ENCODE results near the gene ARGLU1.

Gene ARGLU1

DNA sequence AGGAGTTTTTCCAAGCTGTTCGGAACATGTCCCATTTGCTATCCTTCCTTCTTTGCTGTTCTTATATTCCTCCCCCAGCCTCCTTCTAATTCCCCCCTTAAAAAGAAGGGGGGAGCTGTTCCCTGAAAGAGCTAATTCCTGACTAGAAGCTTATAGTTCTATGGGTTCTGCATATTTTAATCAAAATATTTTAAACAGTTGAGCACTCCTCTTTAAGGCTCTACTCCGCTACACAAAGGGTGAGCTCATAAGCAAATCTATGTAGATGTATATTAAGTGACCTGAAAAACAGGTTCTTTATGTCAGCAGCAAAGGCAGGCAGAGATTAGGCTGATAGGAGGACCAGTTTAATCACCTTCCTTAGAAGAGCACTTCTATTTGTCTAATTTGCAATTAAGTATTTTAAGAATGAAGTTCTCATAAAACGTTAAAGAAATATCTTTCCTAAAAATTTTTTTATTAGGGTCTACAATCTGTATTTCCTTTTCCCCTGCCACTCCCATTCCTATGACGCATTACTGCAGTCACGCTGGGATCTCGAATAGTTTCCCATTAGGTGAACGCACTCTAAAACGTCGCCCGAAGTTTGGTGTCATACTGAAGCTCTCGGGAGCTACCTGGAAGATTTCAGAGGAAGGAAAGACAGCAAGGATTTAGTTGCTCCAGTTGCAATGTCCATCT is 37.6 kb downstream of the ARGLU1 start:
- Mint-ChIP-seq H3K4me1 (ENCODE audit: low read depth) (peaks cover 18% of the 10 kb centered on the region), H3K27ac (no peak overlapping the region), H3K36me3 (ENCODE audit: low read depth) (no peaks in the 10 kb centered on the region), H3K27me3 (peaks cover 74% of the 10 kb centered on the region), H3K9me3 (no peaks in the 10 kb centered on the region), H3K4me3 (no peak overlapping the region)
- DNase-seq = no peak

DNA sequence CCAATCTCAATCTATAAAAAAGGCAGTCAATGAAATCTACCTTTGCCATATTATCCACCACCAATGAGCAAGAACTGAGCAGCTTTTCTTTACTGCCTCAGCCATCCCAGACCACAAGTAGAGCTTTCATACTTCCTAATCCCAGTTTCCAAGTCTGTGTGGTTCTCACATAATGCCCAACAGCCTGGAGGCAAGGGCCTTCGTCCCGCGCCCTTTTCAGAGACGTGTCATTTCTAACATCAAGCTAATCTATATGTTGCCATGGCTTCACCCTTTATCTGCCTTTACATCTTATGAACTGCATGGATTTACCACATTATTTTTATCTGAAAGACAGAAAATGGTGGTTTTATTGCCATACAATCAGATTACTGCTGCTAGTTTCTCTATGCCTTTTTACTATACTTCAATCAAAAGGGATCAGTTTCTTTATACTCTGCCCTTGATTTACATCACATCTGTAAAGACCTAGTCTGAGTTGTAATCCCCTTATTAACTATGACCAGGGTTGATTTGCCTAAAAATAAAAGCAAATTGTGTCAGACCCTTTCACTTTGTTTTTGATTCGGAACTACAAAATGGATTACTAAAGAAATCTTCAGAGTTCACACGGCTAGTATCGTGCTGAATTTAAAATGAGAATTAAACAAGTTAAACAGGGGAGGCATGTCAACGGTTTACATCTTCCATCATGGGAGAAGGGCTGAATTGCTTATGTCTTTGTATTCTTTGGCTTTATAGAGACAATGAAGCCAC is 38.3 kb downstream of the ARGLU1 start:
- Mint-ChIP-seq H3K36me3 (ENCODE audit: low read depth) (no peaks in the 10 kb centered on the region), H3K9me3 (no peaks in the 10 kb centered on the region), H3K4me3 (no peak overlapping the region), H3K27ac (no peak overlapping the region), H3K4me1 (ENCODE audit: low read depth) (peaks cover 16% of the 10 kb centered on the region), H3K27me3 (peaks cover 74% of the 10 kb centered on the region)
- DNase-seq = no peak

DNA sequence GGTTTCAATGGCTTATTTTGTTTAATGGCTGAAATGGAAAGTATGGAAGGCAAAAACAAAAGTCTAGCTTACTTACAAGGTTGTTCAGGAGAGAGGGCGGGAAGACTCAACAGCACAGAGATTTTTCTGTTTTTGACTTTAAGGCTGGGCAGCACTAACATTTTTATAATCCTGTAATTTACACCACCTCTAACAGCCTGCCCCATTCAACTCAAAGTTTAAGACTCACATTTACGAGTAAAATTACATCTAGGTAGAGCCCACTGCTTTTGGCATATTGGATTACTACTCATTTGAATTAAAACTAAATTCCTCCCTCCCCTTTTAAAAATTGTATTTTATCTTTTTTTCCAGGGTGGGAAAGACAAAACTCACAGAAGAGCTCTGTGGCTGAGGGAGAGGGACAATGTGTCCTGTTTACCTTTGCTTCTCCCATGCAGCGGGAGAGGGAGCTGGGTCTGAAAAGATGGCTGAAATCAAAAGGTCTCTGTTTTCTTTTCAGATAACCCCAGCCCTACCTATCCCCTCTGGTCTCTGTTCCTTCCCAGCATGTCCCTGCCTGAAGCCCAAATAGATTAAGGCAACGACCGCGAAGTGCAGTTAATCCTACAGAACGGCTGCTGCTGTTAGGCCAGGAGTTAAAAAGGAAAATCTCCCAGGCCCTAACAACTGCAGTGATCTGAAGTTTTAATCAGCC is 39.1 kb downstream of the ARGLU1 start:
- H3K27me3 Mint-ChIP-seq = peaks cover 74% of the 10 kb centered on the region
- H3K4me1 Mint-ChIP-seq (ENCODE audit: low read depth) = peaks cover 13% of the 10 kb centered on the region
- H3K36me3 Mint-ChIP-seq (ENCODE audit: low read depth) = no peaks in the 10 kb centered on the region
- no peaks in the 10 kb centered on the region for H3K9me3 Mint-ChIP-seq
- DNase-seq = no peak
- H3K4me3 Mint-ChIP-seq = no peak overlapping the region
- H3K27ac Mint-ChIP-seq = no peak overlapping the region

DNA sequence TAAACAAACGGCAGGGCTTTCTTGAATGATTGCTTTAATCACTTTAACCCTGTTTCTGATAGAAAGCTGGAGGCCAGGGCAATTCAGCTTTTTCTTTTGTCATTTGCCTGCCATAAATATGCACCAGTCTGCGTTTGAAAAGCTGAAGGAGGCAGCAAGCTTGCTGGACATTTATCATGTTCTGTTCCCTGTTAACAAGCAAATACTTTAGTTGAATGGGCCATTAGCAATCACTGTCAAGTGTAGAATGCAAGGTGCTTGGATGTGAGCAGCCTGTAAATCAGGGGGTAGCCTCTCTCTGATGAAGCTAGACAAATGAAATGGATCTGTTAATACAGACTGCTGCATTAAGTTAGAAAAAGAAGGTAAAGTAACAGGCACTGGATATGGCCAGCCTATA is 40.1 kb downstream of the ARGLU1 start:
- Mint-ChIP-seq H3K4me1 (ENCODE audit: low read depth) (peaks cover 5% of the 10 kb centered on the region), H3K27ac (no peak overlapping the region), H3K27me3 (peaks cover 75% of the 10 kb centered on the region), H3K36me3 (ENCODE audit: low read depth) (no peaks in the 10 kb centered on the region), H3K9me3 (no peaks in the 10 kb centered on the region), H3K4me3 (no peak overlapping the region)
- DNase-seq = no peak

DNA sequence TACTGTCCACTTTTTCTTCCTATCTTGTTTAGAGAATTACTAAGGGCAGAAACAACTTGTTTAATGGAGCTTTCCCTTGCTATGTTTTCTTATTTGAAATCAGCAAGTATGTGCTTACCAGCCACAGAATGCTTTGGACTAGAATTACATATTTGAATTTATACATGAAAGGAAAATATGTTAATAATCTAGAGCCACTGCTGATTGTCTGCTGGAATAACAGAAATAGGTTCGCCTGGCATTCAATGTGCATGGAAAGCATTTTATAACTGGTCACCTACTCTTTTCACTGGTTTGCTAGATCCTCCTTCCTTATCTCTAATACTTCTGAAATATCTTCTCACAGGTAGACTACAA is 40.5 kb downstream of the ARGLU1 start:
- DNase-seq = no peak
- no peaks in the 10 kb centered on the region for H3K36me3 Mint-ChIP-seq (ENCODE audit: low read depth)
- peaks cover 75% of the 10 kb centered on the region for H3K27me3 Mint-ChIP-seq
- H3K27ac Mint-ChIP-seq = no peak overlapping the region
- H3K9me3 Mint-ChIP-seq = no peaks in the 10 kb centered on the region
- no peak overlapping the region for H3K4me3 Mint-ChIP-seq
- peaks cover 1% of the 10 kb centered on the region for H3K4me1 Mint-ChIP-seq (ENCODE audit: low read depth)

DNA sequence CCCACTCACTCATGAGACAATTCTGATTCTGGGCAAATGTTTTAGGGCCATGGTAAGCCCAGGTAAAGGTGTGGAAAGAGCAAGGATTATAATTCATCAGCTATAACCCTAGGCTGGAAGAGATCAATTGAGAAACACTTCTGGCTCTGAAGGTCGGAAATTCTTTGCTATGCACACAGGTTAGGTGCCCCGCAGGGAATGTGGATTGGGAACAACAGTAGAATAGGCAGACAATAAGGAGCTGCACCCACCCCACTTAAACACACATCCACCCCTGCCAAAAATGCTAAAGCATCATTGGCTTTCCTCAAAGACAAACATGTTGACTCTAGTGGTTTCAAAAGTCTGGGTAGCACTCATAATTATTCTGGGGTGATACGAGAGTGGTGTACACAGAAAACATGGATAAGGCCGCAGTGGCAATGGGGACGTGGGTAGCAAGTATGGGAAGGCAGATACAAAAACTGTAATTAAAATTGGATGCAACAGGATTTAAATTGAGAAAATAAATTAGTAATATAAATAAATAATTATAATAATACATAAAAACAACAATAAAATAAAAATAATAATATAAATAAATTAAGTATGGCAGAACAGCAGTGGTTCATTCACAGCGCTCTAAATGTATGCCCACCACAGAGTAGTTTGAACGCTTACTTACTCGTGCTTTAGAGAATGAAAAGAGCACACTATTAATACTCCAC is 41.0 kb downstream of the ARGLU1 start:
- Mint-ChIP-seq H3K4me3 (no peak overlapping the region), H3K27me3 (peaks cover 75% of the 10 kb centered on the region), H3K36me3 (ENCODE audit: low read depth) (no peaks in the 10 kb centered on the region), H3K4me1 (ENCODE audit: low read depth) (no peaks in the 10 kb centered on the region), H3K9me3 (no peaks in the 10 kb centered on the region), H3K27ac (no peak overlapping the region)
- no peak for DNase-seq

DNA sequence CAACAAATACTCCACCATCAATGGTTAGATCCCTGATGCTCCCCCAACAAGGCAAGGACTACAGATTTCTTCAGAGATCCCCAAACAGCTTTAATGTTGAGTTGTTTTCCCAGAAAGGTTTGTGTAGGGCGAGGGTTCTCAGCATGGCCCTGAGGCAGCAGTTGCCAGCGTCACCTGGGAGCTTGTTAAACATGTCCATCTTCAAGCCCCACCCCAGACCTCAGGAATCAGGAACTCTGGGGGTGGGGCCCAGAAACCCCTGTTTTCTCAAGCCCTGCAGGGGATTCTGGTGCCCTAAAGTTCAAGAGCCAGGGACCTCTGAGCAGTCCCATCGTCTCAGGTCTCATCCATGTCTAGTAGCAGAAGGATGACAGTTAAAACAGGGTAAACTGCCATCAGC is 42.1 kb downstream of the ARGLU1 start:
- Mint-ChIP-seq H3K27ac (no peak overlapping the region), H3K36me3 (ENCODE audit: low read depth) (no peaks in the 10 kb centered on the region), H3K9me3 (no peaks in the 10 kb centered on the region), H3K4me1 (ENCODE audit: low read depth) (no peaks in the 10 kb centered on the region), H3K27me3 (peaks cover 71% of the 10 kb centered on the region), H3K4me3 (no peak overlapping the region)
- no peak for DNase-seq

DNA sequence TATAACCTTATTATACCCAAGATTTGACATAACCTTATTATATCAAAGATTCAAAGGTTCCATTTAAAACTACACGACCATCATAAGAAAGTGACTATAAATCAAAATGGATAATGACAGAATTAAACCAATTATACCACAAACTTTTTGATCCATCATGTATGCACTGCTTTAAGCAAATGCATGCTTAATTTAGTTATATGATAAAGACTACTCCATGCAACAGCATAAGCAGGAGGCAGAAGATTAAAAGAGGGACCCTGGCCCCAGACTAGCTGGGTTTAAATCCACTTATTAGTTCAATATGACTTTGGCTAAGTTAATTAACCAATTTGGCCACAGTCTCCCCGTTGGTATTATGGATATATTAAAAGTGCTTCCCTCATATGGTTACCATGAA is 43.8 kb downstream of the ARGLU1 start:
- DNase-seq = no peak

DNA sequence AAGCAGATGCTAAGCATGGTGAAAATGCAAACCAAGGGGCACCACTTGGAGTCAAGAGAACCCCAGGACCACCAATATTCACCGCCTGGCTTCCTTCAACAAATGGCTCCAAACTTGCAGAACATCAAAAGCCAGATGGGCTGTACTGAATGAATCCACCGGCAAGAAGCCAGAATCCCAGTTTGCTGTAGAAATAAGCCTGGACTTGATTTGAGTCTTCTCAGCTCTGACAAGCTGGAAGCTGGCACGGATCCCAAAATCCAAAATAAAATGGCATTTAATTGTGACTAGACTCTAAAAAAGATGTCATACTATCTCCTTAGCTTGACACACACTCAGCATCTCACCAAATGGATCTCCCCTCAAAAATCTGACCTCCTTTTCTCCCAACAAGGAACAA is 44.4 kb downstream of the ARGLU1 start:
- H3K4me1 Mint-ChIP-seq (ENCODE audit: low read depth) = no peaks in the 10 kb centered on the region
- H3K4me3 Mint-ChIP-seq = no peak overlapping the region
- no peaks in the 10 kb centered on the region for H3K36me3 Mint-ChIP-seq (ENCODE audit: low read depth)
- H3K27me3 Mint-ChIP-seq = peaks cover 55% of the 10 kb centered on the region
- DNase-seq = no peak
- no peak overlapping the region for H3K27ac Mint-ChIP-seq
- no peaks in the 10 kb centered on the region for H3K9me3 Mint-ChIP-seq

More for the DNA sequence above, 43.8 kb downstream of the ARGLU1 start:
- Mint-ChIP-seq H3K4me1 (ENCODE audit: low read depth) (no peaks in the 10 kb centered on the region), H3K9me3 (no peaks in the 10 kb centered on the region), H3K27ac (no peak overlapping the region), H3K36me3 (ENCODE audit: low read depth) (no peaks in the 10 kb centered on the region), H3K27me3 (peaks cover 58% of the 10 kb centered on the region), H3K4me3 (no peak overlapping the region)

DNA sequence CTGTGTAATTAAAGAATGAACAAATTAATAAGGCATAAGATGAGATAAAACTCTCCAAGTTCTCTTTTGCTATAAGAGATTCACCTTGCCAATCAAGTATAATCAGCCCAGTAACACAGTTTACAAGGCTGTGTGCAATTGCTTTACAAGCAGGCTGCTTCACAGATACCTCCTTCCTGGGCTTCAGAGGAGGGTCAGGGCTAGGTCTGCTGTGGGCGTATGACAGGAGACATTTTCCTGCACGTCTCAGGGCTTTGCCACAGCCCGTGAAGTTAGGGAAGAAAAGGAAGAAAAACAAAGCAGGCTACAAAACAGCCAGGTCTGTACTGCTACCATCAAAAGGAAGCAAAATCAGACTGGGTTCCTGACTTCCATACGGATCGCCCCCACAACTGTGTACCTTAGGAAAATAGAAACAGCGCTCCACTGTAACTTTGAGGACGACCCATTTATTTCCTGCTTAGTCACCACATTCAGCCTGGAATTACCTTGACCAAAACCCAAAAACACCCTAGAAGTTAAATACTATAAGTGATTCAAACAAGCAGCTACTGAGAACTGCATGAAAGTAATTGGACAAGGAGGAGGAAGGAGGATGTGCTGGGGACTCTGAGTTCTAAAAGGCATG is 44.9 kb downstream of the ARGLU1 start:
- Mint-ChIP-seq H3K27ac (no peak overlapping the region), H3K27me3 (peaks cover 51% of the 10 kb centered on the region), H3K4me1 (ENCODE audit: low read depth) (no peaks in the 10 kb centered on the region), H3K36me3 (ENCODE audit: low read depth) (no peaks in the 10 kb centered on the region), H3K4me3 (no peak overlapping the region), H3K9me3 (no peaks in the 10 kb centered on the region)
- no peak for DNase-seq

DNA sequence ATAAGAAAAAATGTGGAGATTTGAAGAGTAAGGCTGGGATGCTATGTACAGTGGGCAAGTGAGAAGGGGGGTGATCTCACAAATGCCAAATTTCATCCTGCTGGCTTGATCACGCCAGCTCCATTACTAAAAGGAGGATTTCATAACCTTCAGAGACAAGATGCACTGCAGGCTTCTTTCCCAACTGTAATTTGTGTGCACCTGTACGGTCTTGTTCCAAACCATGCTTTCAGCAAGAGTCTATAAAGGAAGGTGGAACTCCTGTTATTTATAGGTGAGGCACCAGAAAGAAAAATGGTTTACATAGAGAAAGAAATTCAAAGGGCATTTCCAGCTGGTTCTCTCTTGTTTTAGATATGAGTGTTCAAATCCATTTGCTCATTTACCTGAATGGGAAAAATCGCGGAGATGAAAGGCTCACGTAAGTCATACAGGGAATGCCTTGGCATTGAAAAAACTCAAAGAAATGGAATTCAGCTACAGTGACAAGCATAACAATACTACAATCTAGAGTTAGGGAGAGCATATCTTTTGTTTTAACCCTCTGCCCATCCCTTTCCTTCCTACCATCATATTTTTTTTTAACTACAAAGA is 45.7 kb downstream of the ARGLU1 start:
- peaks cover 47% of the 10 kb centered on the region for H3K27me3 Mint-ChIP-seq
- DNase-seq = no peak
- H3K27ac Mint-ChIP-seq = no peak overlapping the region
- no peaks in the 10 kb centered on the region for H3K36me3 Mint-ChIP-seq (ENCODE audit: low read depth)
- no peaks in the 10 kb centered on the region for H3K9me3 Mint-ChIP-seq
- no peaks in the 10 kb centered on the region for H3K4me1 Mint-ChIP-seq (ENCODE audit: low read depth)
- H3K4me3 Mint-ChIP-seq = no peak overlapping the region

DNA sequence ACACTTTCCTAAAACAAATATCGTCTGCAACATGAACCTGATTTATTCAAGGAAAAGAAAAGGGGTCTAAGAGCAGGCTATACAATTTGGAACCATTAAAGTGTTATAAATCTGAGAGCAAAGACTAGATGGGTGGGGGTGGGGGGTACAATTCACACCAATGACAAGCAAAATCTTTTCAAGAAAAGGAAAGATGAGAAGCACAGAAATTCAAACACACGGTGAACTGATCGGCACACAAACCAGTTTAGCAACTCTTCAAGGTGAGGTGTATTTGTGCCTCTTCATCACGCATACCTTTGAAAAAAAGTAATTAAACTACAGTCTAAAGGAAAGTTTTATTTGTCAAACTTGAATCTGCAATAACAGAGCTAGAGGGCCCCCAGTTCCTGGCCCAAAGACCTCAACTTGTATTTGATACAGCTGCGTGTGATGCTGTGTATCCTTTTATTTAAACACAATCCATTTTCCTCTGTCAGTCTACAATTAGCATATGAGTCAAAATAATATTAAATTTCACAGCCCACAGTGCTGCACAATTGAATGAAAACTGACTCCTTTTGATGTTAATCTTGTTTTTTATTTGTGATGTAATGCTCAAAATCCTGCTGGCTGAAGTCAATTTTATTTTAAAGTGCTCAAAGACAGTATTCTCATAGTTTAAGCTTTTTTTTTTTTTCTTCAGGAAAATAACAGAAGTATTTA is 46.7 kb downstream of the ARGLU1 start:
- H3K36me3 Mint-ChIP-seq (ENCODE audit: low read depth) = no peaks in the 10 kb centered on the region
- H3K9me3 Mint-ChIP-seq = no peaks in the 10 kb centered on the region
- no peaks in the 10 kb centered on the region for H3K4me1 Mint-ChIP-seq (ENCODE audit: low read depth)
- no peak for DNase-seq
- H3K27ac Mint-ChIP-seq = no peak overlapping the region
- no peak overlapping the region for H3K4me3 Mint-ChIP-seq
- peaks cover 50% of the 10 kb centered on the region for H3K27me3 Mint-ChIP-seq

DNA sequence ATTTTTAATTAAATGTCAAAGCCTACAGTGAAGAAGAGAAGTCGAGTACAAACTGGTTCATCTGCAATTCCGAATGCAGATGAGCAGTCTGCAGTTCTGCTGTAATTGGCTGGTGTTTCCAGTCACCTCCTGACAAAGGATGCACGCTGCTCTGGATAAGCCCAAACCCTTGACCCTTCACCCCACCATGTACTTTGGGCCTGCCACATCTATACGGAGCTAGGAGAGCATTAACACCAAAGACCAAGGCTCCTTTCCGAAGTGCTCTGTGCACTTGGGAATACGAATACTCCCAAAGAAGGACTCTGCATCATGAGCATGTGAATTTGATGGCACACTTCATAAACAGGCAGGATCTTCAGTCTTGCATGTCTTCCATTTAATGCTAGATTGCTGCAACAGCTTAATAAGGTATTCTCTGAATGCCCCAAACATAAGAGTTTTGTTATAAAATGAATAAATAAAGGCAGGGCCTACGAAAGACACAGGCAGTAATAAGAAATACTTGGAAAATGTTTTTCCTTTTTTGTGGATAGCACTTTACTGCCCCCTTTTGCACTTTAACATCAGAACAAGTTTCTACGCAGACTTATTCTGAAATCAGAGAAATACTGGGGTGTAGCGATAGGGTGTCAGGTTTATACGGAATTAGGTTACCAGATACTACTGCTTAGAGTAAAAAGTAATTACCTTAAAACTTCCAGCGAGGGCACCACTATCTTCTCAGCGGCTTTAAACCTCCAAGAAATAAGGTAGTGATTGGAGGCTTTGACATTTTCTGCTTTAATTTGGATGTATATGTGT is 47.5 kb downstream of the ARGLU1 start:
- no peak overlapping the region for H3K4me3 Mint-ChIP-seq
- no peaks in the 10 kb centered on the region for H3K36me3 Mint-ChIP-seq (ENCODE audit: low read depth)
- H3K27me3 Mint-ChIP-seq = peaks cover 55% of the 10 kb centered on the region
- no peaks in the 10 kb centered on the region for H3K9me3 Mint-ChIP-seq
- DNase-seq = no peak
- H3K4me1 Mint-ChIP-seq (ENCODE audit: low read depth) = no peaks in the 10 kb centered on the region
- no peak overlapping the region for H3K27ac Mint-ChIP-seq

Measured in activated T-cell treated with anti-CD3 and anti-CD28 coated beads, Interleukin-2, amount 50 U/mL, for 24 hours (primary cell).